OCI-LY1 (cell line): ENCODE results near the gene PRKAR2A.

Experiments used
- H2AFZ ChIP-seq: fragments of 200-600 bp; sonication (generic), shearing (Covaris generic); 2 replicates; pipeline ENCODE4 v1.6.0; 2014; ENCODE audit warnings: antibody characterized with exemption, mild to moderate bottlenecking, low read length
- H3F3A ChIP-seq: fragments of 200-600 bp; sonication (generic), shearing (Covaris generic); 2 replicates; pipeline ENCODE4 v1.6.0; 2014; ENCODE audit warnings: mild to moderate bottlenecking, antibody characterized with exemption, low read length, moderate library complexity; ENCODE audit not compliant: insufficient read depth
- H3K27ac ChIP-seq: fragments of 200-600 bp; sonication (generic); 2 replicates; pipeline ENCODE4 v1.5.1; 2014; ENCODE audit warnings: low read length, mixed run types, mild to moderate bottlenecking, low read depth; ENCODE audit not compliant: poor library complexity, severe bottlenecking
- H3K27me3 ChIP-seq: fragments of 200-600 bp; sonication (generic); 2 replicates; pipeline ENCODE4 v1.6.0; 2014; ENCODE audit warnings: antibody characterized with exemption, mild to moderate bottlenecking, low read length, moderate library complexity; ENCODE audit not compliant: insufficient read depth
- H3K36me3 ChIP-seq: fragments of 200-600 bp; sonication (generic); 2 replicates; pipeline ENCODE4 v1.6.1; 2014; ENCODE audit warnings: mild to moderate bottlenecking, antibody characterized with exemption, low read length, moderate library complexity, mixed read lengths; ENCODE audit not compliant: insufficient read depth
- H3K4me1 ChIP-seq: fragments of 200-600 bp; sonication (generic); 2 replicates; pipeline ENCODE4 v1.5.1; 2014; ENCODE audit warnings: mild to moderate bottlenecking, low read length, moderate library complexity; ENCODE audit not compliant: insufficient read depth, severe bottlenecking
- H3K4me2 ChIP-seq: fragments of 200-600 bp; sonication (generic), shearing (Covaris generic); 2 replicates; pipeline ENCODE4 v1.6.1; 2014; ENCODE audit warnings: low read length
- H3K4me3 ChIP-seq: fragments of 200-600 bp; sonication (generic); 2 replicates; pipeline ENCODE4 v1.5.1; 2014; ENCODE audit warnings: low read length, low read depth, mild to moderate bottlenecking, mixed read lengths; ENCODE audit not compliant: poor library complexity, severe bottlenecking
- H3K79me2 ChIP-seq: fragments of 200-600 bp; shearing (Covaris generic); 2 replicates; pipeline ENCODE4 v1.6.1; 2016; ENCODE audit warnings: mixed run types, low read length, mixed read lengths; ENCODE audit not compliant: insufficient read depth
- H3K9ac ChIP-seq: fragments of 200-600 bp; sonication (generic), shearing (Covaris generic); 2 replicates; pipeline ENCODE4 v1.6.1; 2014; ENCODE audit warnings: mild to moderate bottlenecking, low read length, mixed read lengths
- H3K9me2 ChIP-seq: fragments of 200-600 bp; sonication (generic), shearing (Covaris generic); 2 replicates; pipeline ENCODE4 v1.6.1; 2014; ENCODE audit warnings: low read depth, mild to moderate bottlenecking, low read length, mixed read lengths
- H3K9me3 ChIP-seq: fragments of 200-600 bp; shearing (Covaris generic); 2 replicates; pipeline ENCODE4 v1.6.1; 2014; ENCODE audit warnings: low read length, mixed read lengths
- H4K20me1 ChIP-seq: fragments of 200-600 bp; sonication (generic), shearing (Covaris generic); 2 replicates; pipeline ENCODE4 v1.6.0; 2016; ENCODE audit warnings: mild to moderate bottlenecking, low read length; ENCODE audit not compliant: insufficient read depth
- EZH2 ChIP-seq: fragments of 200-600 bp; sonication (generic), shearing (Covaris generic); IDR thresholded peaks from 2 replicates; pipeline ENCODE4 v1.8.0; 2017; ENCODE audit warnings: borderline replicate concordance, mixed run types, mild to moderate bottlenecking, antibody characterized with exemption, low read length, moderate library complexity, mixed read lengths
- TF ChIP-seq, protein P1 (sequence below): fragments of 200-600 bp; sonication (generic), shearing (Covaris generic); IDR thresholded peaks from 2 replicates; pipeline ENCODE4 v1.5.1; 2017; ENCODE audit warnings: mild to moderate bottlenecking, antibody characterized with exemption, low read length, moderate library complexity, mixed read lengths

PRKAR2A gene

DNA sequence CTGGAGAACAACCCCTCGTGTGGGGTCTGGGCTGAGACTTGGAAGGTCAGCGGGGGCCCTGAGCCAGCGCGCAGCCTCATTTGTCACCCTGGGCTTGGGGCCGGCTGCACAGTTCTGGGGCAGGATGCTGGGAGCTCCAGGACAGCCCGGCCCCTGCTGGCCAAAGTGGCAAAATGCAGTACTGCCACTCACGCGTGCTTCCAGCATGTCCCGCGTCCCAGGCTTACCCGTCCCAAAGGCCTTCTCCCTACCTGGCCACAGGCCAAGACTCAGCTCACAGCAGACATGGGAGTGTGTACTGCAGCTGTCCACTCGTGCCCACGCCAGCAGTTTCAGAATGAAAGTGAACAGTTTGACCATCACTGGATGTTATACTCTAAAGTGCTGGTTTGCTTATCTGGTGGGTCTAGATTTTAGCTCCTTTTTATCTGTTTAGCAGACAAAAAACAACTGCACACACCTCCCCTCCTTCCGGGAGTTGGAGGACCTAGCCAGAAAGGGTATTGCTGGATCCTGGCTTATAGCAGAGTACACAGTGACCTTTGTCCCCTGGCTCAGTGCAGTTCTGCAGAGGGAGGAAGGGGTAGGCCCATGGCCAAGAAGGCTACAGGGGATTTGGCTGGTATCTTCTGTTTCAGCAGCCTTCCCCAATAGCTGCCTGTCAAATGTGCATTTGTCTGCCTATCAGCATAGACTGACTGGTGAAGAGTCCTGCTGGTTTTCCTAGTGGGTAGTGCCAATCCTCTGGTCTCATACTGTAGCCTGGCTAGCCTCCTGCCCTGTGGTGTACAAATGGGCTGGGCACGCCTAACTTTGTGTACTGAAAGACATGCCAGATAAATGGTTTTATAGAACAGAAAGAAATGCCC, 107.5 kb downstream of the PRKAR2A start:
- Histone ChIP-seq H3K4me1 (peaks cover 16% of the 10 kb centered on the region), H3K9me3 (no peaks in the 10 kb centered on the region), H3F3A (no peaks in the 10 kb centered on the region), H3K9ac (no peak overlapping the region; the same call in 1 of the 2 replicates), H4K20me1 (no peaks in the 10 kb centered on the region), H3K27ac (no peak overlapping the region), H3K4me2 (peak overlapping the region; percentile 52; the same call in 1 of the 2 replicates), H3K4me3 (peak overlapping the region; percentile 20), H3K27me3 (no peaks in the 10 kb centered on the region), H2AFZ (no peak overlapping the region), H3K36me3 (peaks cover under 1% of the 10 kb centered on the region), H3K9me2 (no peaks in the 10 kb centered on the region), H3K79me2 (no peaks in the 10 kb centered on the region)
- TF ChIP-seq, protein P1, sequence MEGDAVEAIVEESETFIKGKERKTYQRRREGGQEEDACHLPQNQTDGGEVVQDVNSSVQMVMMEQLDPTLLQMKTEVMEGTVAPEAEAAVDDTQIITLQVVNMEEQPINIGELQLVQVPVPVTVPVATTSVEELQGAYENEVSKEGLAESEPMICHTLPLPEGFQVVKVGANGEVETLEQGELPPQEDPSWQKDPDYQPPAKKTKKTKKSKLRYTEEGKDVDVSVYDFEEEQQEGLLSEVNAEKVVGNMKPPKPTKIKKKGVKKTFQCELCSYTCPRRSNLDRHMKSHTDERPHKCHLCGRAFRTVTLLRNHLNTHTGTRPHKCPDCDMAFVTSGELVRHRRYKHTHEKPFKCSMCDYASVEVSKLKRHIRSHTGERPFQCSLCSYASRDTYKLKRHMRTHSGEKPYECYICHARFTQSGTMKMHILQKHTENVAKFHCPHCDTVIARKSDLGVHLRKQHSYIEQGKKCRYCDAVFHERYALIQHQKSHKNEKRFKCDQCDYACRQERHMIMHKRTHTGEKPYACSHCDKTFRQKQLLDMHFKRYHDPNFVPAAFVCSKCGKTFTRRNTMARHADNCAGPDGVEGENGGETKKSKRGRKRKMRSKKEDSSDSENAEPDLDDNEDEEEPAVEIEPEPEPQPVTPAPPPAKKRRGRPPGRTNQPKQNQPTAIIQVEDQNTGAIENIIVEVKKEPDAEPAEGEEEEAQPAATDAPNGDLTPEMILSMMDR = peak; percentile 79
- no peak for TF ChIP-seq EZH2

DNA sequence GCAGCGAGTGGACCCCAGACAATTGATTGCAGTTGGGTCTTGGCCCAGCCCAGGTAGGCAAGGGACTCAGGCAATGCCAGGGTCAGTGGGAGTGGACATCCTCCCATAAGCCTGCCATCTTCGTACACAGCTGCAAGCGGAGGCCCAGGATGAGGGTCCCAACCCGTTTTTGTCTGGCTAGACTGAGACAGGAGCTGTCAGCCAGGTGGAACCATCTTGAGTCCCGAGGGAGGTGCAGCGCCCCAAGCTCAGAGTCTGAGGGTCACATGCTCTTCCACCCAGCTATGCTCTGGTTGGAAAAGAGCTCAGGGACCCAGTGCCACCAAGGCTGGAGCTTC, 108.1 kb downstream of the PRKAR2A start:
- Histone ChIP-seq H3K79me2 (no peaks in the 10 kb centered on the region), H3K36me3 (no peaks in the 10 kb centered on the region), H3K4me3 (peak overlapping the region; percentile 20), H4K20me1 (no peaks in the 10 kb centered on the region), H3K9ac (no peak overlapping the region; the same call in 1 of the 2 replicates), H3F3A (no peaks in the 10 kb centered on the region), H3K4me1 (peaks cover 14% of the 10 kb centered on the region), H3K27me3 (no peaks in the 10 kb centered on the region), H3K4me2 (peak overlapping the region; percentile 52; the same call in 1 of the 2 replicates), H2AFZ (no peak overlapping the region), H3K27ac (no peak overlapping the region), H3K9me3 (no peaks in the 10 kb centered on the region), H3K9me2 (no peaks in the 10 kb centered on the region)
- TF ChIP-seq, protein P1 = no peak
- no peak for TF ChIP-seq EZH2

DNA sequence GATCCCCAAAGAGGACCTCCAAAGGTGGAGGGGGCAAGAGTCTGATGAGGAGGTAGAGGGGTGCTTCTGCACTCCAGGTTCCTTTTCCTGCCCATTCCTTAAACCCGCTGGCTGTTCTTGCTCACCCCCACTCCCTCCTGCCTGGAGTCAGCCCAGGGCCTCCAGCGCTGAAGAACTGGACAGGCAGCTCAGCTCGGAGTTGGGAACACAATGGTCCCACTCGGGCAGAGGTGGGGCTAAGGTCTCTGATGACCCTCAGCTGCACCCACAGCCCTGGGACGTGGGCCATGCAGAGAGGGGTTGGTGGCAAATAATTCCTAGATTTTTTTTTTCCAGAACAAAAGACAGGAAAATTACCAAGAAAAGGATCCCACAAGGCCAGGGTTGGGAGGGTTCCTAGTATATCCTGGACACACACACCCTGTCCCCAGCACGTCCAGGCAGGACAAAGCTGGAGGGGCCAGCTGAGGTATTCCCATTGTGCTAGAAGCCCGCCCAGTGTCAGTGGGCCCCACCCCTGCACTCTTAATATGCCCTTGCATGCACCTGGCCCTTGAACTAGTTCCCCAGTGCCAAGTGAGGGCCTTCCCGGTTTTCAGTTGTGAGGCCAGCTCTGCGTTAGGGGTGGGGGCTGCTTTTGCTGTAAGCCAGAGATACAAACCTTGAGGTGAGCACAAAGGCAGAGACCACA, 108.6 kb downstream of the PRKAR2A start:
- H3K79me2 ChIP-seq = no peaks in the 10 kb centered on the region
- no peaks in the 10 kb centered on the region for H3F3A ChIP-seq
- TF ChIP-seq, protein P1 = no peak
- no peak for TF ChIP-seq EZH2
- H3K9me3 ChIP-seq = no peaks in the 10 kb centered on the region
- no peak overlapping the region for H3K27ac ChIP-seq
- no peaks in the 10 kb centered on the region for H3K36me3 ChIP-seq
- H3K4me2 ChIP-seq = peak overlapping the region; percentile 52; the same call in 1 of the 2 replicates
- no peak overlapping the region for H3K4me3 ChIP-seq
- H3K4me1 ChIP-seq = peaks cover 10% of the 10 kb centered on the region
- no peaks in the 10 kb centered on the region for H4K20me1 ChIP-seq
- no peak overlapping the region; the same call in 1 of the 2 replicates for H3K9ac ChIP-seq
- H3K9me2 ChIP-seq = no peaks in the 10 kb centered on the region
- no peaks in the 10 kb centered on the region for H3K27me3 ChIP-seq
- H2AFZ ChIP-seq = no peak overlapping the region
